HG03442 (cell line): Measurements from ENCODE around the gene TRIM17.

Experiments used
- ATAC-seq: cut with Tn5 transposase; IDR thresholded peaks from one replicate; pipeline ENCODE4 v1.9.1; 2021; ENCODE audit warnings: mild to moderate bottlenecking, moderate library complexity; ENCODE audit not compliant: unreplicated experiment

TRIM17 gene

GRCh38 chr1:228385232-228385631 is 31.4 kb downstream of the TRIM17 start:
- ATAC-seq = no peak

DNA sequence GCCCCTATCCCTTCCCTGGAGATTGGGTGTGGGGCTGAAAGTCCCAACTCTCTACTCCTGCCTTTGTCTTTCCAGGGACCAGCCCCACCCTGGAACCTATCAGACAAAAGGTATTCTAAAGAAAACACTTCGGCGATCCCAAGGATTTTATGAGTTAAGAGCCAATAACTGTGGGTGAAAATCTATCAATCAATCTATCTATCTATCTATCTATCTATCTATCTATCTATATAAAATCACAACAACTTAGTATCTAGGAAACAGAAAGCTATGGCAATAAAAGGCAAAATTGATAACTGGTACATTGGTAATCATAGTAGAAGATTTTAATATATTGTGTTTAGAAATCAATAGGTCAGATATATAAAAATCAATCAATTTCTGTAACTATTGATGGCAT is 32.9 kb downstream of the TRIM17 start:
- ATAC-seq = no peak

- ATAC-seq = no peak
These were observed 35.3 kb downstream of the TRIM17 start for GRCh38 chr1:228381356-228381755.

DNA sequence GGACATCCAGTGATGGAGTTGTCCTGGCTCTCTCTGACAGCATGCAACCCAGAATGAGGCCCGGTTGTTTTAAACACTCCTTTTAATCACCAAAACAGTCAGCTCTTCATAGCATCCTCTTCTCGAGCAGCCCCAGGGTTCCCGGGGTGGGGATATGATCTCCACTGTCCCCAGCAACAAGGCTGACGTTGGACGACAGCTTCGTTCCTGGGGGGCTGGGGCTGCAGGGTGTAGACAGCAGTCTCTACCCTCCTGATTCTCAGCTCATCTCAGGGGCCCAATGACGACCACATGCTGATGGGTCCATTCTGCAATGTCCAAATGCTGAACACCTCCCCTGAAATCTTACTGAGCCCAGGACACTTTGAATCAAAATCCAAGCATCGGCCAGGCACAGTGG is 37.0 kb downstream of the TRIM17 start:
- ATAC-seq = no peak

- ATAC-seq = no peak
These were observed 37.7 kb downstream of the TRIM17 start for GRCh38 chr1:228378873-228379460.

DNA sequence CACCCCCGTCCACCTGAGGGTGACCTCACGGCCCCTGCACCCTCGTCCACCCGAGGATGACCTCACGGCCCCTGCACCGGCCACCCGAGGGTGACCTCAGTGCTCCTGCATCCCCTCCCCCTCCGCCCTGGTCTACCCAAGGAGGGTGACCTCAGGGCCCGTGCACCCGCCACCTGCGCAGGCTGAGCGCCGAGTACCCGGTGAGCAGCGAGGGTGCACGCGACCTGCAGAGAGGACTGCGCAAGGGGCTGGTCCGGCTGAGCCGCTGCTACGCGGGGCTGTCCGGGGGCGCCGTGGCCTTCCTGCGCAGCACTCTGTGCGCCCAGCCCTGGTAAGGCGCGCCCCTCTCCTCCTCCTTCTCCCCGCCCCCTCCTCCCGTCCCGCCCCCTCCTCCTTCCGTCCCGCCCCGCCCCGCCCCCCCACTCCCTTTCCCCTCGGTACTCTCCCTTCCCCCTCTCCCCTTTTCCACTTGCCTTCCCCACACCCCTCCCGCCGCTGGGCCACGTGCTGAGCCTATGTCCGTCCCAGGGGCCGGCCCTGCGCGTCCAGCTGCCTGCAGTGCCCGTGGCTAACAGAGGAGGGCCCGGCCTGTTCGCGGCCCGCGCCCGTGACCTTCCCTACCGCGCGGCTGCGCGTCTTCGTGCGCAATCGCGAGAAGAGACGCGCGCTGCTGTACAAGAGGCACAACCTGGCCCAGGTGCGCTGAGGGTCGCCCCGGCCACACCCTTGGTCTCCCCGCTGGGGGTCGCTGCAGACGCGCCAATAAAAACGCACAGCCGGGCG is 38.4 kb downstream of the TRIM17 start:
- ATAC-seq = no peak

DNA sequence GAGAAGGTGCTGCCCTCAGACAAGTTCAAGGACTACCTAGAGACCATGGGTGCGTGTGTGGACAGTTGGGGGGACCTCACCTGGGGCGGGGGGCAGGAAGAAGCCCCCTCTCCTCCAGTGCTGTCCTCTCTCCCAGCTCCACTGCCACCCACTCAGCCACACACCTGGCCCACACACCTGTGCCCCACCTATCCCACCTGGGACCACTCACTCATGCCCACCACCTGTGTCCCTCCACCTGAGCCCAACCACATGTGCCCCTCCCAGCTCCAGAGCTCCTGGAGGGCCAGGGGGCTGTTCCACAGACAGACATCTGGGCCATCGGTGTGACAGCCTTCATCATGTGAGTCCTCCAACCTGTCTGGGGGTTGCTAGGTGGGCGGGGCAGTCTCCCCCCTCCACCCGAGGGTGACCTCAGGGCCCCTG is 39.0 kb downstream of the TRIM17 start:
- no peak for ATAC-seq

DNA sequence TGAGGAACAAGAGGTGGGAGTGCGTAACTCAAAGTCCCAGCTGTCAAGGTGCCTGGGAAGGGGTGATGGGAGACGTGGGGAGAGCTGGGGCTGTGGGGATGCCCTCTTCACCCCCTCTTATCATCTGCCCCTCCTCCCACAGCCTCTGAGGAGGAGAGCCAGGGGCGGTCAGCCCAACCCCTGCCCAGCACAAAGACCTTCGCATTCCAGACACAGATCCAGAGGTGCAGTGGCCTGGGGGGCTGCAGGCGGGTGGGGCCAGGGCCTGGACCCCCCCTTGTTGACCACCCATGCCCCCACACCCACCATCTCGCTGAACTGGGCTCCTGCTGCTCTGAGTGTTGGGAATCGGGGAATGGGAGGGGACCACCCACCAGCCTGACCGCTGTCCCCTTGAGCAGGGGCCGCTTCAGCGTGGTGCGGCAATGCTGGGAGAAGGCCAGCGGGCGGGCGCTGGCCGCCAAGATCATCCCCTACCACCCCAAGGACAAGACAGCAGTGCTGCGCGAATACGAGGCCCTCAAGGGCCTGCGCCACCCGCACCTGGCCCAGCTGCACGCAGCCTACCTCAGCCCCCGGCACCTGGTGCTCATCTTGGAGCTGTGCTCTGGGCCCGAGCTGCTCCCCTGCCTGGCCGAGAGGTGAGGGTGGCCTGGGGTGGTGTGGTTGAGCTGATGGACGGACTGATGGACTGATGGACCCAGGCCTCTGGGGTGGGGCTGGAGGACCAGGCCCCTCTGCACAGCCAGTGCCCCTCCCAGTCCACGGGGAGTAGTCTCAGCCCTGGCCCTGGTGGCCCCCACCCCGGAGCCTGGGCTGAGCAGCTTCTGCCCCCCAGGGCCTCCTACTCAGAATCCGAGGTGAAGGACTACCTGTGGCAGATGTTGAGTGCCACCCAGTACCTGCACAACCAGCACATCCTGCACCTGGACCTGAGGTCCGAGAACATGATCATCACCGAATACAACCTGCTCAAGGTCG is 39.7 kb downstream of the TRIM17 start:
- ATAC-seq = no peak

GRCh38 chr1:228376262-228376628 is 40.4 kb downstream of the TRIM17 start:
- no peak for ATAC-seq

DNA sequence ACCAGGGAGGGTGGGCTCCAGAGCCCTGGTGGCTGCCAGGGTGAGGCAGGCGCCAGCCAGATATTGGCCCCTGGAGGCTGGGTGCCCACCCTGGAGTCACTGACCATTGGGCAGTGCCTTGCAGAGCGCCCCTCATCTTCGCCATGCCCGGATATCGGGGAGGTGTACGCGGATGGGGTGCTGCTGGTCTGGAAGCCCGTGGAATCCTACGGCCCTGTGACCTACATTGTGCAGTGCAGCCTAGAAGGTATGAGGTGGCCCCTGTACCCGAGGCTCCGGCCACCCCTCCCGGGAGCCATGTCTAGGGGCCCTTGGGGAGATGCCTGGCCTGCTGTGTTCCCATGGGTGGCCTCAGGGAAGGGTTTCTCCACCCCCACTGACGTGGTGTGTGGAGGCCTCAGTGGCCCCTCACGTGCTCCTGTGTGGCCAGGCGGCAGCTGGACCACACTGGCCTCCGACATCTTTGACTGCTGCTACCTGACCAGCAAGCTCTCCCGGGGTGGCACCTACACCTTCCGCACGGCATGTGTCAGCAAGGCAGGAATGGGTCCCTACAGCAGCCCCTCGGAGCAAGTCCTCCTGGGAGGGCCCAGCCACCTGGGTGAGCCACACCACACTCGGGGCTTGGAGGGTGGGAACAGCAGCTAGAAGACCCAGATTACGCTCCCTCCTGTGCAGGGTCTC is 40.9 kb downstream of the TRIM17 start:
- ATAC-seq = no peak

GRCh38 chr1:228374711-228375577 is 41.7 kb downstream of the TRIM17 start:
- ATAC-seq = no peak

- ATAC-seq = no peak
These were observed 42.7 kb downstream of the TRIM17 start for GRCh38 chr1:228373681-228374571.

DNA sequence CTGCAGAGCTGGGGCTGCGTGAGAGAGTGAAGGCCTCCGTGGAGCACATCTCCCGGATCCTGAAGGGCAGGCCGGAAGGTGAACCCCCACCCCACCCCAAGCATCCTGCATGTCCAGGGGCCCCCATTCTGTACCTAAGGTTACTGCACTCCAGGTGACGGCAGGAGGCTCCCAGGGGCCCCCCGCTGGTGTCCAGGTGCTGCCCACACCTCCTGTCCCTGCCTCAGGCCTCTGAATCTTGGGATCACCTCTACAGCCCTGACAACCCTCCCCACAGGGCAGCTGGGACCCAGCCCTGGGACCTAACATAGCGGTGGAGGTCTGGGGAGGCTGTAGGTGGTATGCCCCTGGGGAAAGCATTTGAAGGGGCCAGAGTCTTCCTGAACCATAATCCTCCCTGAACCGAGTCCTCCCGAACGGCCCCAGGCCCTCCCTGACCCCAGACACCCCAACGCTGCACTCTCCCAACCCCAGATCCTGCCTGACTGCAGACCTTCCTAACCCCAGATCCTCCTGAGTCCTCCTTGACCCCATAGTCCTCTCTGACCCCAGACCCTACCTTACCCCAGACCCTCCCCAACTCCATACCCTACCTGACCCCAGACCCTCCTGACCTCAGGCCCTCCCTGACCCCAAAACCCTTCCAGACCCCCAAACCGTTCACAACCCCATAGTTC is 43.5 kb downstream of the TRIM17 start:
- ATAC-seq = no peak

GRCh38 chr1:228372183-228373003 is 44.3 kb downstream of the TRIM17 start:
- no peak for ATAC-seq

GRCh38 chr1:228371741-228372182 is 44.9 kb downstream of the TRIM17 start:
- no peak for ATAC-seq

DNA sequence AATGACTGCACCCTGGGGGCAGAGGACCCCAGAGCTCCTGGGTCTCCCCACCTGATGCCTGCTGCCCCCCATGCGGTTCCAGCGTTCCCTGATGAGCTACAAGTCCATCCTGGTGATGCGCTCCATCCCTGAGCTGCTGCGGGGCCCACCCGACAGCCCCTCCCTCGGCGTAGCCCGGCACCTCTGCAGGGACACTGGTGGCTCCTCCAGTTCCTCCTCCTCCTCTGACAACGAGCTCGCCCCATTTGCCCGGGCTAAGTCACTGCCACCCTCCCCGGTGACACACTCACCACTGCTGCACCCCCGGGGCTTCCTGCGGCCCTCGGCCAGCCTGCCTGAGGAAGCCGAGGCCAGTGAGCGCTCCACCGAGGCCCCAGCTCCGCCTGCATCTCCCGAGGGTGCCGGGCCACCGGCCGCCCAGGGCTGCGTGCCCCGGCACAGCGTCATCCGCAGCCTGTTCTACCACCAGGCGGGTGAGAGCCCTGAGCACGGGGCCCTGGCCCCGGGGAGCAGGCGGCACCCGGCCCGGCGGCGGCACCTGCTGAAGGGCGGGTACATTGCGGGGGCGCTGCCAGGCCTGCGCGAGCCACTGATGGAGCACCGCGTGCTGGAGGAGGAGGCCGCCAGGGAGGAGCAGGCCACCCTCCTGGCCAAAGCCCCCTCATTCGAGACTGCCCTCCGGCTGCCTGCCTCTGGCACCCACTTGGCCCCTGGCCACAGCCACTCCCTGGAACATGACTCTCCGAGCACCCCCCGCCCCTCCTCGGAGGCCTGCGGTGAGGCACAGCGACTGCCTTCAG is 45.5 kb downstream of the TRIM17 start:
- no peak for ATAC-seq
